Mammary epithelial cell (primary cell): ENCODE measurements around the gene KCNH5.

Source experiments
- EZH2 ChIP-seq: IDR thresholded peaks from 2 replicates; pipeline ENCODE4 v1.6.1; 2012; ENCODE audit warnings: low read length, inconsistent platforms, borderline replicate concordance
- TF ChIP-seq, protein P1 (sequence below), 2 donors: IDR thresholded peaks in 1 of 2; conservative IDR thresholded peaks in 1 of 2; 2 replicates each; pipeline ENCODE4 v1.5.1; 2011 to 2012; ENCODE audit warnings: inconsistent platforms in 2 of 2, low read length in 2 of 2, mild to moderate bottlenecking in 2 of 2, control low read depth in 1 of 2, low read depth in 1 of 2; ENCODE audit not compliant: insufficient read depth in 1 of 2; ENCODE audit errors: extremely low read depth in 1 of 2

GRCh38 chr14:62844546-62844945, 200.7 kb downstream of the KCNH5 start:
- TF ChIP-seq EZH2 = no peak
- TF ChIP-seq, protein P1, sequence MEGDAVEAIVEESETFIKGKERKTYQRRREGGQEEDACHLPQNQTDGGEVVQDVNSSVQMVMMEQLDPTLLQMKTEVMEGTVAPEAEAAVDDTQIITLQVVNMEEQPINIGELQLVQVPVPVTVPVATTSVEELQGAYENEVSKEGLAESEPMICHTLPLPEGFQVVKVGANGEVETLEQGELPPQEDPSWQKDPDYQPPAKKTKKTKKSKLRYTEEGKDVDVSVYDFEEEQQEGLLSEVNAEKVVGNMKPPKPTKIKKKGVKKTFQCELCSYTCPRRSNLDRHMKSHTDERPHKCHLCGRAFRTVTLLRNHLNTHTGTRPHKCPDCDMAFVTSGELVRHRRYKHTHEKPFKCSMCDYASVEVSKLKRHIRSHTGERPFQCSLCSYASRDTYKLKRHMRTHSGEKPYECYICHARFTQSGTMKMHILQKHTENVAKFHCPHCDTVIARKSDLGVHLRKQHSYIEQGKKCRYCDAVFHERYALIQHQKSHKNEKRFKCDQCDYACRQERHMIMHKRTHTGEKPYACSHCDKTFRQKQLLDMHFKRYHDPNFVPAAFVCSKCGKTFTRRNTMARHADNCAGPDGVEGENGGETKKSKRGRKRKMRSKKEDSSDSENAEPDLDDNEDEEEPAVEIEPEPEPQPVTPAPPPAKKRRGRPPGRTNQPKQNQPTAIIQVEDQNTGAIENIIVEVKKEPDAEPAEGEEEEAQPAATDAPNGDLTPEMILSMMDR (conservative IDR thresholded peaks at IDR 0.05 in 1 of 2, IDR thresholded peaks at IDR 0.05 in 1 of 2; ENCODE audit: extremely low read depth in 1 of 2, insufficient read depth in 1 of 2, low read depth in 1 of 2, low read length in 2 of 2) = no peak
